ENCODE measurements around the gene AHCY. TPM values are rescaled to one million over a fixed set of nuclear protein-coding genes. Genes with fewer than 3 reads are reported as not detected.
"Not testable (repeated sequence)": the region's sequence is repeated elsewhere in the genome, so short reads cannot be mapped to it uniquely, and the experiment has no call there.

The AHCY gene
- total RNA-seq, 1 donor from 2014 or later: 77.9 TPM

DNA sequence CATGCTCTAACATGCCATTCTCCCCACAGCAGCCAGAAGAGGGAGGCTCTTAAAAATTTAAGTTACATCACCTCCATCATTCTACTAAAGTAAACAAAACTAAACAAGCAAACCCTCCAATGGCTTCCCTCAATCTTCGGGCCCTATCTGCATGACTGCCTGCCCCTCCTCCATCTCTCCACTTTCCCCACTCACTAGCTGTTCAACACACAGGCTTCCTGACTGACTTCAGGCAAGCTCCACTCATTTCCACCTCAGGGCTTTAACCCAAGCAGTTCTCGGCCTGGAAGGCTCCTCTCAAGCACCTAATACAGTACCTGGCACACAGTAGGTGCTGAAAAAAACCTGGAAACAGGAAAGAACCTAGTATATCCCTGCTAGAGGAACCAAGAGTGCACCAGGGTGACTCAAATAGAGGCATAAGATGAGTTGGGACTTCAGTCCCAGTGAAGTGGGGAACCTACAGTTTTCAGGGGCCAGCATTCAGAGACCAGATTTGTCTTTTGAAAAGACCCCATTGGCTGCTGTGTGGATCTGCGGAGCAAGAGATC lies 2.8 kb downstream of the AHCY start:
- H3K4me3 Mint-ChIP-seq: no peak overlapping the region
- CTCF ChIA-PET: interaction anchor here (1.5 kb wide), 1 partner anchor 12 kb away, joined by 5 read pairs; no protein-coding TSS in a partner anchor

DNA sequence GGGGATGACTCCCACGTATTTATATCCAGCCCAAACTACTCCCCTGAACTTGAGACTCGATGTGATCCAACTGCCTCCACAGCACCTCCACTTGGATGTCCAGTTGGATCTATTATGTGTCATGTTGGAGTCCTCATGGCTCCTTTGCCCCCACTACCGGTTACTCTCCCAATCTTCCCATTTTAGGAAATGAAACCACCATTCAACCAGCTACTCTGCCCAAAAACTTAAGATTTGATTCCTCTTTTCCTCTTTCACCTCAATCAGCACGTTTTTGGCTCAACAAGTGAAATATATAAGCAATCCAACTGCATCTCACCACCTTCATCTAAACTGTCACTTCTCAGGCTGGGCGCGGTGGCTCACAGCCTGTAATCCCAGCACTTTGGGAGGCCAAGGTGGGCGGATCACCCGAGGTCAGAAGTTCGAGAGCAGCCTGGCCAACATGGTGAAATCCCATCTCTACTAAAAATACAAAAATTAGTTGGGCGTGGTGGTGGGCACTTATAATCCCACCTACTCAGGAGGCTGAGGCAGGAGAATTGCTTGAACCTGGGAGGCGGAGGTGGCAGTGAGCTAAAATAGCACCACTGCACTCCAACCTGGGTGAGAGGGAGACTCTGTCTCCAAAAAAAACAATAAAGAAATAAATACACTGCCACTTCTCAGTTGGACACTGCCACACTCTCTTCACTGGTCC lies 3.4 kb downstream of the AHCY start:
- H3K4me3 Mint-ChIP-seq: no peak overlapping the region
- intact Hi-C loops (cut with micrococcal nuclease): loop anchor here (5.0 kb wide), 1 partner anchor 1942 kb away; the partner anchor contains the start of gene ASXL1
- H3K27ac Mint-ChIP-seq: no peak overlapping the region
- H3K36me3 Mint-ChIP-seq (ENCODE audit: low read depth): peaks cover 14% of the 10 kb centered on the region
- H3K4me1 Mint-ChIP-seq: peaks cover 22% of the 10 kb centered on the region
- TF ChIP-seq, protein P1, sequence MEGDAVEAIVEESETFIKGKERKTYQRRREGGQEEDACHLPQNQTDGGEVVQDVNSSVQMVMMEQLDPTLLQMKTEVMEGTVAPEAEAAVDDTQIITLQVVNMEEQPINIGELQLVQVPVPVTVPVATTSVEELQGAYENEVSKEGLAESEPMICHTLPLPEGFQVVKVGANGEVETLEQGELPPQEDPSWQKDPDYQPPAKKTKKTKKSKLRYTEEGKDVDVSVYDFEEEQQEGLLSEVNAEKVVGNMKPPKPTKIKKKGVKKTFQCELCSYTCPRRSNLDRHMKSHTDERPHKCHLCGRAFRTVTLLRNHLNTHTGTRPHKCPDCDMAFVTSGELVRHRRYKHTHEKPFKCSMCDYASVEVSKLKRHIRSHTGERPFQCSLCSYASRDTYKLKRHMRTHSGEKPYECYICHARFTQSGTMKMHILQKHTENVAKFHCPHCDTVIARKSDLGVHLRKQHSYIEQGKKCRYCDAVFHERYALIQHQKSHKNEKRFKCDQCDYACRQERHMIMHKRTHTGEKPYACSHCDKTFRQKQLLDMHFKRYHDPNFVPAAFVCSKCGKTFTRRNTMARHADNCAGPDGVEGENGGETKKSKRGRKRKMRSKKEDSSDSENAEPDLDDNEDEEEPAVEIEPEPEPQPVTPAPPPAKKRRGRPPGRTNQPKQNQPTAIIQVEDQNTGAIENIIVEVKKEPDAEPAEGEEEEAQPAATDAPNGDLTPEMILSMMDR (IDR thresholded peaks at IDR 0.05): no peak
- CTCF ChIA-PET: interaction anchor here (1.5 kb wide), 1 partner anchor 13 kb away, joined by 5 read pairs; no protein-coding TSS in a partner anchor
- POLR2A ChIA-PET: interaction anchor here (0.6 kb wide), 1 partner anchor 780 kb away, joined by 11 read pairs; no protein-coding TSS in a partner anchor
- ATAC-seq (ENCODE audit: low read depth): no peak
- no peaks in the 10 kb centered on the region for H3K9me3 Mint-ChIP-seq
- H3K27me3 Mint-ChIP-seq: no peaks in the 10 kb centered on the region
- no peak for DNase-seq

More for the DNA sequence above, 2.8 kb downstream of the AHCY start:
- ATAC-seq (ENCODE audit: low read depth) (no peak), DNase-seq (no peak)
- Mint-ChIP-seq H3K36me3 (ENCODE audit: low read depth) (peaks cover 10% of the 10 kb centered on the region), H3K27ac (no peak overlapping the region), H3K4me1 (peaks cover 22% of the 10 kb centered on the region), H3K9me3 (no peaks in the 10 kb centered on the region), H3K27me3 (no peaks in the 10 kb centered on the region)
- intact Hi-C loops (cut with micrococcal nuclease): loop anchor here (5.0 kb wide), 1 partner anchor 1943 kb away; the partner anchor contains the start of gene ASXL1
- POLR2A ChIA-PET: interaction anchor here (0.6 kb wide), 1 partner anchor 72 kb away, joined by 3 read pairs; no protein-coding TSS in a partner anchor
- TF ChIP-seq, protein P1 (IDR thresholded peaks at IDR 0.05): no peak

GRCh38 chr20:34298294-34298784 lies 4.8 kb downstream of the AHCY start:
- ATAC-seq (ENCODE audit: low read depth); H3K27ac Mint-ChIP-seq; H3K27me3 Mint-ChIP-seq; H3K9me3 Mint-ChIP-seq; intact Hi-C loops (cut with micrococcal nuclease); DNase-seq; POLR2A ChIA-PET; H3K4me3 Mint-ChIP-seq: not testable (repeated sequence)
- Mint-ChIP-seq H3K36me3 (ENCODE audit: low read depth) (peaks cover 26% of the 10 kb centered on the region), H3K4me1 (peaks cover 16% of the 10 kb centered on the region)
- CTCF ChIA-PET: interaction anchor here (0.6 kb wide), 1 partner anchor 215 kb away, joined by 3 read pairs; no protein-coding TSS in a partner anchor

- CTCF ChIA-PET: interaction anchor here (0.9 to 1.1 kb wide), 2 partner anchors 12 to 16 kb away, joined by 3 to 4 read pairs; no protein-coding TSS in a partner anchor
- H3K27ac Mint-ChIP-seq: no peak overlapping the region
- DNase-seq: no peak
- H3K4me1 Mint-ChIP-seq: peaks cover 4% of the 10 kb centered on the region
- intact Hi-C loops (cut with micrococcal nuclease): no loop called here
- H3K9me3 Mint-ChIP-seq: no peaks in the 10 kb centered on the region
- no peak for ATAC-seq (ENCODE audit: low read depth)
- no peaks in the 10 kb centered on the region for H3K27me3 Mint-ChIP-seq
- H3K36me3 Mint-ChIP-seq (ENCODE audit: low read depth): peaks cover 40% of the 10 kb centered on the region
- no peak overlapping the region for H3K4me3 Mint-ChIP-seq
- POLR2A ChIA-PET: no interaction called here
- TF ChIP-seq, protein P1 (IDR thresholded peaks at IDR 0.05): no peak
Measured at GRCh38 chr20:34296468-34296867, 6.7 kb downstream of the AHCY start.

GRCh38 chr20:34295284-34295683 lies 7.9 kb downstream of the AHCY start:
- Mint-ChIP-seq H3K4me3 (no peak overlapping the region), H3K27me3 (no peaks in the 10 kb centered on the region), H3K27ac (no peak overlapping the region), H3K36me3 (ENCODE audit: low read depth) (peaks cover 52% of the 10 kb centered on the region), H3K4me1 (no peaks in the 10 kb centered on the region), H3K9me3 (no peaks in the 10 kb centered on the region)
- DNase-seq: no peak
- TF ChIP-seq, protein P1 (IDR thresholded peaks at IDR 0.05): no peak
- ChIA-PET POLR2A (no interaction called here), CTCF (interaction anchor here (1.1 kb wide), 1 partner anchor 17 kb away, joined by 4 read pairs; no protein-coding TSS in a partner anchor)
- ATAC-seq (ENCODE audit: low read depth): no peak
- intact Hi-C loops (cut with micrococcal nuclease): no loop called here
